Astrocyte (in vitro differentiated cells and primary cell): ENCODE measurements around the gene PDIA2. TPM values are rescaled to one million over a fixed set of nuclear protein-coding genes. Genes with fewer than 3 reads are reported as not detected.

Source experiments
- DNase-seq: peaks from one replicate; pipeline ENCODE4 v3.0.0-alpha.2; 2010; ENCODE audit warnings: low read depth
- FAIRE-seq: peaks from 2 replicates; lab custom pipeline; 2011; peaks lifted over from hg19 to GRCh38; lab: Jason Lieb, UNC
- H2AFZ ChIP-seq: 2 replicates; pipeline ENCODE4 v1.6.0; 2012; ENCODE audit warnings: low read depth, low read length, inconsistent platforms
- H3K27ac ChIP-seq: 2 replicates; pipeline ENCODE4 v1.5.1; 2011; ENCODE audit warnings: low read depth, low read length, inconsistent platforms
- H3K27me3 ChIP-seq: 2 replicates; pipeline ENCODE4 v1.6.0; 2011; ENCODE audit warnings: low read length, inconsistent platforms; ENCODE audit not compliant: insufficient read depth
- H3K36me3 ChIP-seq: 2 replicates; pipeline ENCODE4 v1.5.1; 2011; ENCODE audit warnings: low read length, inconsistent platforms; ENCODE audit not compliant: insufficient read depth
- H3K4me1 ChIP-seq: 2 replicates; pipeline ENCODE4 v1.5.1; 2011; ENCODE audit warnings: low read length, inconsistent platforms; ENCODE audit not compliant: insufficient read depth
- H3K4me2 ChIP-seq: 2 replicates; pipeline ENCODE4 v1.6.0; 2012; ENCODE audit warnings: low read length, inconsistent platforms
- H3K4me3 ChIP-seq: 2 replicates; pipeline ENCODE4 v1.5.1; 2011; ENCODE audit warnings: low read depth, mild to moderate bottlenecking, low read length, inconsistent platforms; ENCODE audit not compliant: insufficient read depth
- H3K79me2 ChIP-seq: 2 replicates; pipeline ENCODE4 v1.6.0; 2012; ENCODE audit warnings: mild to moderate bottlenecking, low read length, inconsistent platforms; ENCODE audit not compliant: insufficient read depth
- H3K9ac ChIP-seq: 2 replicates; pipeline ENCODE4 v1.6.0; 2012; ENCODE audit warnings: mild to moderate bottlenecking, low read length, inconsistent platforms
- H3K9me3 ChIP-seq: 2 replicates; pipeline ENCODE4 v1.5.1; 2012; ENCODE audit warnings: low read depth, mild to moderate bottlenecking, low read length, inconsistent platforms; ENCODE audit not compliant: insufficient read depth
- H4K20me1 ChIP-seq: 2 replicates; pipeline ENCODE4 v1.6.0; 2012; ENCODE audit warnings: low read length, inconsistent platforms; ENCODE audit not compliant: insufficient read depth
- H3K27ac Mint-ChIP-seq: one replicate; pipeline ENCODE4 v1.8.0; 2021; ENCODE audit warnings: mild to moderate bottlenecking, mixed read lengths; ENCODE audit not compliant: unreplicated experiment
- H3K27me3 Mint-ChIP-seq: one replicate; pipeline ENCODE4 v1.8.0; 2021; ENCODE audit warnings: low read depth, mixed read lengths; ENCODE audit not compliant: unreplicated experiment
- H3K36me3 Mint-ChIP-seq: one replicate; pipeline ENCODE4 v1.8.0; 2021; ENCODE audit warnings: low read depth, mixed read lengths; ENCODE audit not compliant: unreplicated experiment
- H3K4me1 Mint-ChIP-seq: one replicate; pipeline ENCODE4 v1.8.0; 2021; ENCODE audit warnings: low read depth, mixed read lengths; ENCODE audit not compliant: unreplicated experiment
- H3K4me3 Mint-ChIP-seq: one replicate; pipeline ENCODE4 v1.8.0; 2021; ENCODE audit warnings: mild to moderate bottlenecking, moderate library complexity, mixed read lengths; ENCODE audit not compliant: unreplicated experiment
- H3K9me3 Mint-ChIP-seq: one replicate; pipeline ENCODE4 v1.8.0; 2021; ENCODE audit warnings: mild to moderate bottlenecking, mixed read lengths; ENCODE audit not compliant: unreplicated experiment
- CTCF ChIP-seq: IDR thresholded peaks from 2 replicates; pipeline ENCODE4 v1.5.1; 2011; ENCODE audit warnings: low read depth, mild to moderate bottlenecking, inconsistent platforms, low read length, moderate library complexity; ENCODE audit not compliant: insufficient read depth
- EZH2 ChIP-seq: IDR thresholded peaks from 2 replicates; pipeline ENCODE4 v1.6.1; 2012; ENCODE audit warnings: mild to moderate bottlenecking, low read length, inconsistent platforms; ENCODE audit not compliant: insufficient read depth
- total RNA-seq: library from RNA; stranded (reverse); gene quantifications from 2 replicates; pipeline ENCODE4 v1.2.1, GENCODE V29; 2021

The PDIA2 gene
- total RNA-seq, 1 donor from 2014 or later: 1.5 TPM

GRCh38 chr16:320206-320605, 37.2 kb downstream of the PDIA2 start:
- H3K9me3 ChIP-seq: no peaks in the 10 kb centered on the region
- Mint-ChIP-seq H3K27me3 (no peaks in the 10 kb centered on the region), H3K9me3 (no peaks in the 10 kb centered on the region), H3K27ac (no peak overlapping the region), H3K4me3 (no peak overlapping the region), H3K4me1 (no peaks in the 10 kb centered on the region), H3K36me3 (peaks cover 8% of the 10 kb centered on the region)
- no peak overlapping the region for H3K4me2 ChIP-seq
- no peaks in the 10 kb centered on the region for H3K36me3 ChIP-seq
- H3K27ac ChIP-seq: no peak overlapping the region
- no peak overlapping the region for H2AFZ ChIP-seq
- no peaks in the 10 kb centered on the region for H3K27me3 ChIP-seq
- no peak overlapping the region for H3K4me3 ChIP-seq
- H3K9ac ChIP-seq: no peak overlapping the region
- peaks cover 83% of the 10 kb centered on the region for H4K20me1 ChIP-seq
- no peak for DNase-seq
- TF ChIP-seq CTCF (no peak), EZH2 (no peak)
- no peaks in the 10 kb centered on the region for H3K4me1 ChIP-seq
- peaks cover 60% of the 10 kb centered on the region for H3K79me2 ChIP-seq
- no peak for FAIRE-seq

- H3K9ac ChIP-seq: no peak overlapping the region
- H3K27ac Mint-ChIP-seq: no peak overlapping the region
- peaks cover 8% of the 10 kb centered on the region for H3K36me3 Mint-ChIP-seq
- H3K9me3 Mint-ChIP-seq: no peaks in the 10 kb centered on the region
- no peak overlapping the region for H3K4me3 ChIP-seq
- no peaks in the 10 kb centered on the region for H3K4me1 Mint-ChIP-seq
- H2AFZ ChIP-seq: no peak overlapping the region
- H3K4me2 ChIP-seq: no peak overlapping the region
- H3K27me3 ChIP-seq: no peaks in the 10 kb centered on the region
- TF ChIP-seq CTCF (no peak), EZH2 (no peak)
- peaks cover 89% of the 10 kb centered on the region for H4K20me1 ChIP-seq
- peaks cover 60% of the 10 kb centered on the region for H3K79me2 ChIP-seq
- no peak overlapping the region for H3K4me3 Mint-ChIP-seq
- no peak for DNase-seq
- H3K36me3 ChIP-seq: no peaks in the 10 kb centered on the region
- no peak overlapping the region for H3K27ac ChIP-seq
- FAIRE-seq: no peak
- H3K9me3 ChIP-seq: no peaks in the 10 kb centered on the region
- H3K27me3 Mint-ChIP-seq: no peaks in the 10 kb centered on the region
- H3K4me1 ChIP-seq: no peaks in the 10 kb centered on the region
Observed at GRCh38 chr16:321532-321931, 38.6 kb downstream of the PDIA2 start.

- Histone ChIP-seq H3K4me2 (no peak overlapping the region), H3K27me3 (no peaks in the 10 kb centered on the region), H3K36me3 (no peaks in the 10 kb centered on the region), H3K9me3 (no peaks in the 10 kb centered on the region), H3K4me1 (peaks cover 7% of the 10 kb centered on the region), H4K20me1 (peaks cover 89% of the 10 kb centered on the region), H3K4me3 (no peak overlapping the region), H2AFZ (no peak overlapping the region), H3K9ac (no peak overlapping the region), H3K79me2 (peaks cover 50% of the 10 kb centered on the region), H3K27ac (no peak overlapping the region)
- Mint-ChIP-seq H3K4me3 (no peak overlapping the region), H3K27me3 (no peaks in the 10 kb centered on the region), H3K9me3 (no peaks in the 10 kb centered on the region), H3K4me1 (peaks cover 5% of the 10 kb centered on the region), H3K36me3 (peaks cover 6% of the 10 kb centered on the region), H3K27ac (no peak overlapping the region)
- DNase-seq (no peak), FAIRE-seq (no peak)
- TF ChIP-seq CTCF (no peak), EZH2 (no peak)
Observed at GRCh38 chr16:322476-323143, 39.6 kb downstream of the PDIA2 start.
